ENCODE measurements around the gene TIPIN. TPM values are rescaled to one million over a fixed set of nuclear protein-coding genes. Genes with fewer than 3 reads are reported as not detected.

Gene TIPIN
- polyA plus RNA-seq, 3 donors = 1.4 to 4.0 (median 3.7) TPM

DNA sequence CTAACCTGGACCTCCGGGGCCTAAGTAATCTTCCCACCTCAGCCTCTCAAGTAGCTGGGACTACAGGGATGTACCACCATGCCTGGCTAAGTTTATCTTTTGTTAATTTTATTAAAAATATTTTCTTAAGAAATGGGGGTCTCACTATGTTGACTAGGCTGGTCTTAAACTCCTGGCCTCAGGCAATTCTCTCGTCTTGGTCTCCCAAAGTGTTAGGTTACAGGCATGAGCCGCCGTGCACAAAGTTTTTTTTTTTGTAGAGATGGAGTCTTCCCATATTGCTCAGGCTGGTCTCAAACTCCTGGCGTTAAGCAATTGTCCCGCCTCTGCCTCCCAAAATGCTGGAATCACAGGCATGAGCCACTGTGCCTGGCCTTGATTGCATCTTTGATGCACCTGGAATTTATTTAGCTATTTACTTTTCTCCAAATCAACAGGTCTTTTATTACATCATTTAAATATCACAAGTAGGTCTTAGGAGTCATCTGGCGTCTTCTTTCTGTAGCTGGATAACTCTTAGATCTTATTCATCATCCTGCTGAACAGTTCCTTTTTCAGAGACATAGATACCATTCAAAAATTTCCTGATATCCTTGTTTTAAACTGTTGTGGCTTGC, 22.4 kb upstream of the TIPIN start:
- Histone ChIP-seq H2AFZ (ENCODE audit: insufficient read depth, low read depth, low read length, poor library complexity, severe bottlenecking) (no peak overlapping the region), H3K27ac (ENCODE audit: low read depth in 1 of 2, low read length in 2 of 2) (no peak overlapping the region), H3K9me3 (replicated peaks in 1 of 2; ENCODE audit: control insufficient read depth in 1 of 2, insufficient read depth in 1 of 2, low read length in 2 of 2) (peaks cover 4 to 10% of the 10 kb centered on the region in 2 donors), H4K20me1 (ENCODE audit: insufficient read depth, low read length) (no peaks in the 10 kb centered on the region), H3K4me2 (replicated peaks; ENCODE audit: extremely low read depth, low read length, poor library complexity, severe bottlenecking) (no peak overlapping the region), H3K9ac (ENCODE audit: insufficient read depth, low read length, poor library complexity, severe bottlenecking) (no peak overlapping the region), H3K79me2 (ENCODE audit: insufficient read depth, low read length) (no peaks in the 10 kb centered on the region), H3K4me1 (ENCODE audit: control insufficient read depth in 1 of 2, insufficient read depth in 2 of 2, low read length in 2 of 2) (peaks cover 16 to 20% of the 10 kb centered on the region in 2 donors), H3K27me3 (ENCODE audit: control insufficient read depth in 2 of 2, insufficient read depth in 2 of 2, low read length in 2 of 2) (no peaks in the 10 kb centered on the region), H3K4me3 (replicated peaks in 1 of 3; ENCODE audit: low read depth in 2 of 3, low read length in 3 of 3) (no peak overlapping the region), H3K36me3 (replicated peaks in 1 of 2; ENCODE audit: control insufficient read depth in 1 of 2, insufficient read depth in 2 of 2, low read length in 2 of 2) (no peaks in the 10 kb centered on the region)
- H3K36me3 Mint-ChIP-seq = no peaks in the 10 kb centered on the region
- H3K4me3 Mint-ChIP-seq = no peak overlapping the region
- intact Hi-C loops (cut with micrococcal nuclease) = no loop called here
- peaks cover 6 to 11% (median 10%) of the 10 kb centered on the region in 7 donors for H3K9me3 Mint-ChIP-seq
- peaks cover 0 to 2% (median 2%) of the 10 kb centered on the region in 3 donors for H3K27me3 Mint-ChIP-seq (ENCODE audit: low read depth in 3 of 3)
- peak overlapping the region in 1 of 7 donors; percentile 50 for H3K27ac Mint-ChIP-seq
- TF ChIP-seq, protein P1, sequence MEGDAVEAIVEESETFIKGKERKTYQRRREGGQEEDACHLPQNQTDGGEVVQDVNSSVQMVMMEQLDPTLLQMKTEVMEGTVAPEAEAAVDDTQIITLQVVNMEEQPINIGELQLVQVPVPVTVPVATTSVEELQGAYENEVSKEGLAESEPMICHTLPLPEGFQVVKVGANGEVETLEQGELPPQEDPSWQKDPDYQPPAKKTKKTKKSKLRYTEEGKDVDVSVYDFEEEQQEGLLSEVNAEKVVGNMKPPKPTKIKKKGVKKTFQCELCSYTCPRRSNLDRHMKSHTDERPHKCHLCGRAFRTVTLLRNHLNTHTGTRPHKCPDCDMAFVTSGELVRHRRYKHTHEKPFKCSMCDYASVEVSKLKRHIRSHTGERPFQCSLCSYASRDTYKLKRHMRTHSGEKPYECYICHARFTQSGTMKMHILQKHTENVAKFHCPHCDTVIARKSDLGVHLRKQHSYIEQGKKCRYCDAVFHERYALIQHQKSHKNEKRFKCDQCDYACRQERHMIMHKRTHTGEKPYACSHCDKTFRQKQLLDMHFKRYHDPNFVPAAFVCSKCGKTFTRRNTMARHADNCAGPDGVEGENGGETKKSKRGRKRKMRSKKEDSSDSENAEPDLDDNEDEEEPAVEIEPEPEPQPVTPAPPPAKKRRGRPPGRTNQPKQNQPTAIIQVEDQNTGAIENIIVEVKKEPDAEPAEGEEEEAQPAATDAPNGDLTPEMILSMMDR (IDR thresholded peaks at IDR 0.05) = no peak
- no peak for DNase-seq
- 100% methylated on average over 1 of the region's 7 CpGs for WGBS (ENCODE audit: insufficient coverage)
- peaks cover 16% of the 10 kb centered on the region for H3K4me1 Mint-ChIP-seq

DNA sequence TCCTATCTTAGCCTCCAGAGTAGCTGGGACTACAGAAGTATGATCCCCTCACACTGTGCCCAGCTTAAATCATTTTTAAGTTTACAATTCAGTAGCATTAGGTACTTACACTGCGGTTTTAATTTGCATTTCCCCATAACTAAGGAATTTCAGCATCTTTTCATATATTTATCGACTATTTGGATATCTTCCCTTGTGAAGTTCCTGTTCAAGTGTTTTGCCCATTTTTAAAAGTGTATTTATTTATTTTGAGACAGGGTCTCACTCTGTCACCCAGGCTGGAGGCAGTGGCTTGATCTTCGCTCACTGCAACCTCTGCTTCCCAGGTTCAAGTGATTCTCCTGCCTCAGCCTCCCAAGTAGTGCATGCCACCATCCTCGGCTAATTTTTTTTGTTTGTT, 17.7 kb upstream of the TIPIN start:
- Histone ChIP-seq H3K9ac (ENCODE audit: insufficient read depth, low read length, poor library complexity, severe bottlenecking) (no peak overlapping the region), H3K9me3 (replicated peaks in 1 of 2; ENCODE audit: control insufficient read depth in 1 of 2, insufficient read depth in 1 of 2, low read length in 2 of 2) (peaks cover 4 to 11% of the 10 kb centered on the region in 2 donors), H3K27ac (ENCODE audit: low read depth in 1 of 2, low read length in 2 of 2) (no peak overlapping the region), H3K36me3 (replicated peaks in 1 of 2; ENCODE audit: control insufficient read depth in 1 of 2, insufficient read depth in 2 of 2, low read length in 2 of 2) (no peaks in the 10 kb centered on the region), H3K27me3 (ENCODE audit: control insufficient read depth in 2 of 2, insufficient read depth in 2 of 2, low read length in 2 of 2) (no peaks in the 10 kb centered on the region), H3K4me1 (ENCODE audit: control insufficient read depth in 1 of 2, insufficient read depth in 2 of 2, low read length in 2 of 2) (peaks cover 11 to 23% of the 10 kb centered on the region in 2 donors), H3K4me3 (replicated peaks in 1 of 3; ENCODE audit: low read depth in 2 of 3, low read length in 3 of 3) (no peak overlapping the region), H3K79me2 (ENCODE audit: insufficient read depth, low read length) (no peaks in the 10 kb centered on the region), H3K4me2 (replicated peaks; ENCODE audit: extremely low read depth, low read length, poor library complexity, severe bottlenecking) (no peak overlapping the region), H4K20me1 (ENCODE audit: insufficient read depth, low read length) (no peaks in the 10 kb centered on the region), H2AFZ (ENCODE audit: insufficient read depth, low read depth, low read length, poor library complexity, severe bottlenecking) (no peak overlapping the region)
- no peak for DNase-seq
- no peaks in the 10 kb centered on the region for H3K36me3 Mint-ChIP-seq
- peaks cover 0 to 3% (median 2%) of the 10 kb centered on the region in 3 donors for H3K27me3 Mint-ChIP-seq (ENCODE audit: low read depth in 3 of 3)
- H3K27ac Mint-ChIP-seq = no peak overlapping the region
- intact Hi-C loops (cut with micrococcal nuclease) = no loop called here
- peaks cover 6 to 12% (median 10%) of the 10 kb centered on the region in 7 donors for H3K9me3 Mint-ChIP-seq
- H3K4me3 Mint-ChIP-seq = no peak overlapping the region
- TF ChIP-seq, protein P1 (IDR thresholded peaks at IDR 0.05) = no peak
- H3K4me1 Mint-ChIP-seq = peaks cover 15% of the 10 kb centered on the region
- WGBS (ENCODE audit: insufficient coverage) = 100% methylated on average over 1 of the region's 4 CpGs

Measured in CD14-positive monocyte (primary cell).